GM18498 (cell line): Measurements from ENCODE around the gene CHST6.
"Not testable (repeated sequence)": the region's sequence is repeated elsewhere in the genome, so short reads cannot be mapped to it uniquely, and the experiment has no call there.

Experiments used
- ATAC-seq: cut with Tn5 transposase; IDR thresholded peaks from one replicate; pipeline ENCODE4 v1.9.1; 2021; ENCODE audit warnings: mild to moderate bottlenecking, moderate library complexity; ENCODE audit not compliant: unreplicated experiment

The CHST6 gene

DNA sequence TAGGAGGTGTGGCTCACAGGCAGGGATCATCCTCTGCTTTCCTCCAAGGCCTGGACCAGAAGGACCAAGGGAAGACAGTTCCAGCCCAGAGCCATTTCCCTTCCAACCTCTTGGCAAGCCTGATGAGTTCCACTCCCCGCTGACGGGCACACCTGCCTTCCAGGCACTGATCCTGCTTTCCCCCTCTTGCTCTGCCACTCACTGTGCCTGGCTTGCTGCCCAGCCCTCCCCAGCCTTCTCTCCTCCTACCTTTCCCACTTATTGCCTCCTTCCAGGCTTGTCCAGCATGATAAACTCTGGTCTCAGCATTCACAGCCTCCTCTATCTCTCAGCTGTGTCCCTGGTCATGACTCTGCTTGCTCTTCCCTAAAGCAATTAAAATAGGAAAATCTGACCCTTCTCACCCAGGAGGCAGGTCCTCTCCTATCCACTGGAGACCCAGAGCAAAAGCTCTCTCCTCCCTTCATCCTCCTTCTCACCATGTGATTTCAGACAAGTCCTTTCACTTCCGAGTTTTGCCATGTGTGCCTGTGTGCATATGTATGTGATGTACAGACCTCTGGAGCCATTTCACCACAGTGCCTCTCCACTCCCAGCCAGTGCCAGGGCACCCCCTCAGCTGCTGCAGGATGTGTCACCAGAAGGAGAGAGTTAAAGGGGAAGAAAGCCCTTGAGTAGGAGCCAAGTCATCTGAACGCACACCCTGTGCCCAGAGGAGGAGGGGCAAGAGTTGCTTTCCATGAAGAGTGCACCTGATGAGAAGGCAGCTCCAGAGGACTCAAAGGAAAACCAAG, 17.4 kb downstream of the CHST6 start:
- no peak for ATAC-seq

DNA sequence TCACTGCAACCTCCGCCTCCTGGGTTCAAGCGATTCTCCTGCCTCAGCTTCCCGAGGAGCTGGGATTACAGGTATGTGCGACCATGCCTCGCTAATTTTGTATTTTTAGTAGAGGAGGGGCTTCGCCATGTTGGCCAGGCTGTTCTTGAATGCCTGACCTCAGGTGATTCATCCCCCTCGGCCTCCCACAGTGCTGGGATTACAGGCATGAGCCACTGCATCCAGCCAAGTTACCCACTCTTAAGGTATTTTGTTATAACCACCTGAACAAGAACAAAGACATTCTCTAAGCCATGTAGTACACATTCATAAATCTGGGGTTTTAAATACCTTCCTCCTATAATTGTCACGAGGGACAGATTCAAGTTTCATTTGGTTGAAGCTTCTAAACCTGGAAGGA, 18.4 kb downstream of the CHST6 start:
- no peak for ATAC-seq

DNA sequence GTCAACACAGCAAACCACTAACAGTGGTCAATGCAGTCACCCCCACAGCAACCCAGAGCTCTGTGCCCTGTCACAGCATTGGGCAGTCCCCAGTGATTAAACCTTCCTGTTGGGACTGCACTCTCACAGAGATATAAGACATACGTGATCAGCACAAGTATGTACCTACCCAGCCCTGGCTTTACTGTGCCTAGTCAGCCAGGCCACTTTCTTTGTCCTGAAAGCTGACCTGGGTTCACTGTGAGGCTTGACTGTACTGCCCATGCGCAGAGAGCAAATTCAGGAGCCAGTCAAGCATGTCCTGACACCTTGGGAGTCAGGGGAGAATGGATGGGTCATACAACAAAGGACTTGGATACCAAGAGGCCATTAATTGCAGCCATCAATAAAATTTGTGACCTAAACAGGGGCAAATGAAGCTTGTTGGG, 19.8 kb downstream of the CHST6 start:
- no peak for ATAC-seq

DNA sequence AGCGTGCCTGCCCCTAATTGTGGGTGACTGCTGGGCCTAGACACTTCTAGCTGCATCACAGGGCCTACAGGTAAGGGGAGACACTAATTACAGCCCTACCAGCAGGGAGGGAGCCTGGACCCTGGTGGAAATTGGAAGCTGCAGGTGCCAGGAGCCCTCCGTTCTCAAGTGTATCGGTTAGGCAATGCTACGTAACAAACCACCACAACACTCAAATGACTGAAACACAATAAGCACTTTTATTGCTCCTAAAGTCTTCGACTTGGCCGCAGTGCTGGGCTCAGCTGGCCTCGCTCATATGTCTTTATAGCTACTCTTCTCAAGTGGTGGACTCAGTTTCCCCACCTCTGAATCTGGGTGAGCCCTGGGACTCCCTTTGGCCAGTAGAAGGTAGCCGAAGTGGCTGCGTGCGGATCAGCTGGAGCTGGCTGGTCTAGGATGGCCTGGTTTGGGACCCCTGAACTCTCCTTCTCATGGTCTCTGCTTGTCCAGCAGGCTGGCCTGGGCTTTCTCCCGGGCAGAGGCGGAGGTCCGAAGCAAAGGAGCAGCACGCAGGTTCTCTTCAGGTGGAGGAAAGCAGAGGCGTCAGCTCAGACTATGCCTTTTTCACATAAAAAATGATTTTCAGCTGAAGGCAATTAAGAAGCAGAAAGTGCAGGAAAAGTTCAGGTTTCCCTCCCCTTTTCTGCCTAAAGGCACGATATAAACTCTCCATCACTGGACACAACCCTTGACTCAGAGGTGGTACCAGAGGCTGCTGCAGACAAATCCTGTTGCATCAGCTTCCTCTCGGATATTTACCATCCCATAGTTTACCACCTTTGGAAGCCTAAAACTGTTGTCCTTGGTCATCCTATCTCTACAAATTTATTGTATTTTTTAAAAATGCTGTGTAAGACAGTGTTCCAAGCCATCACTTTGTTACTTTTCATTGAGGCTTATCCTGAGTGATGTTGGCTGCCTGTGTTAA, 22.0 kb downstream of the CHST6 start:
- ATAC-seq: no peak

DNA sequence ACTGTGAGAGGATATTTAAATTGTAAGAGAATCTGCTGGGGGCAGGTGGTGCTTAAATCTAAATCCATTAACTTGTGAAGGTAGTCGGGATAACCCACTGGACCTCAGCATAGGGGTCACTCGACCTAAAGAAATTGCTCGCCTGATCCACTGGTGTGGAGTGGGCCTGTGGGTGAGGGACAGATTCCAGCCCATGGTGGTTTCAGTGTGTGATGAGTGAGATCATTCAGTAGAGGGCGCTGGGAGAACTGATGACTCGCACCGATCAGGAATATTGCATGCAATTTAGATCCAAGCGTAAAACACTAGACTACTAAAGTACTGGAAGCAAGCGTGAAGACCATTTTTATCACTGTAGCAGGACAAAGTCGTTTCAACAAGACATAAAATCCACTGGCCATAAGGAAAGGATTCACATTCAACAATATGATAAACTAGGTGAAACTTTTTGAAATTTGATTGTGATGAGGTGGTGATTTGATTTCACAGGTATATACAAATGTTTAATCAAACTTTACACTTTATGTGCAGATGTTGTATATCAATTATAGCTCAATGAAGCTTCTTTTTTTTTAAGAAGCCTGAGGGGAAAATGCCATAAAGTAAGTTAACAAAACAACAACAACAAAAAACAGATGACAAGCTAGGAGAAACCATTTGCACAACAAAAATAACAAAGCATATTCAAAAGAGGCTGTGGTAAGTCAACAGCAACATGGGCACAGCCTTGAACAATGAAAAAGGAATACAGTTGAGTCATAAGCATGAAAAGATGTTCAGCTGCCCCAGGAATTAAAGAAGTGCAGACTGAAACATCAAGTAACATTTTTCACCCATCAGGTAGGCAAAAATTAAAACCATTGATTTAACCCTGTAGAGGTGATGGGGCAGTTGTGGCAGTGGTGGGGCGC, 23.3 kb downstream of the CHST6 start:
- ATAC-seq: peak; percentile 77

DNA sequence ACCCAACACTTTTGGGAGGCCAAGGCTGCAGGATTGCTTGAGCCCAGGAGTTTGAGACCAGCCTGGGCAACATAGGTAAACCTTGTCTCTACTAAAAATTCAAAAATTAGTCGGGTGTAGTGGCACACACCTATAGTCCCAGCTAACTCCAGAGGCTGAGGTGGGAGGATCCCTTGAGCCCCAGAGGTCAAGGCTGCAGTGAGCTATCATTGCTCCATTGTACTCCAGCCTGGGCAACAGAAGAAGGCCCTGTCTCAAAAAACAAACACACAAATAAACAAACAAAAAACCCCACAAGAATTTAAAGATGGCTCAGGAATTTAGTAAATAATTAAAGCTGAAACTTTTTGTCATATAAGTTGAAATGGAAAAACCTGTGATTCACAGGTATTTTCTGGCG, 28.5 kb downstream of the CHST6 start:
- no peak for ATAC-seq

DNA sequence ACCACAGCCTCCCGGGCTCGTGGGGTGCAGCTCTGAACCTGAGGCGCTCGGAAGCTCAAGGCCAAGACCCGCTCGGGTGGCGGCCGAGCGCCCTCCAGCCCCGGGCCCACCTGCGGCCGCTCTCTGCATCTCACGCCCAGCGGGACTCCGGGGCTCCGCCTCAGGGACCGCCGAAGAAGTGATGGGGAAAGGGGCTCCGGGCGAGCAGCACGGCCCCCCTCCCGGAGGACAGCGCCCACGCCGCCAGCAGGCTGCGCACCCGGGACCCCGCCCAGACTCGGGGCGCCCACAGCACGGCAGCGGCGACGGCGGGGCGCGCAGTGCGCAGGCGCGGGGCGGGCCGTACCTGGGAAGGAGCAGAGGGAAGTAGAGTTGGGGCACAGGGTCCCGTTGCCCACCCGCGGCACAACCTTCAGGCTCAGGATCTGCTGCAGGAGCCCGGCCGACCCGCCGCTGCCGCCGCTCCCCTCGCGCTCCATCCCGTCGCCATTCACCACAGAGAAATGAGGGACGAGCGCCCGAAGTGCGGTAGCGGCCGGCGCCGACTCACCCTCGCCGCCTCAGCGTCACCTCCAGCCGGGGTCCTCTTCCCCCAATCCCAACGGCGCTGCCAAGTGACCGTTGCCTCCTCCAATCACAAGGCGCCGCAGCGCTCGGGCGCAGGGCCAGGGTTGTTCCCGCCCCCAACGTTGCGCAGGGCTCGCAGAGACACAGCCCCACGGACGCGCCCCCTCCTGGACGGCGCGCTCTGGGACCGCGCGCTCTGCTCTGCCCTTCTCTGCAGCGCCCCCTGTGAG, 30.9 kb downstream of the CHST6 start, which contains the start of gene TMEM170A:
Gene TMEM170A (minus strand): TSS at position 568 of the 797 bp plus-strand sequence. CDS start 89 bp downstream, at position 479.
- ATAC-seq: peak; percentile 93

DNA sequence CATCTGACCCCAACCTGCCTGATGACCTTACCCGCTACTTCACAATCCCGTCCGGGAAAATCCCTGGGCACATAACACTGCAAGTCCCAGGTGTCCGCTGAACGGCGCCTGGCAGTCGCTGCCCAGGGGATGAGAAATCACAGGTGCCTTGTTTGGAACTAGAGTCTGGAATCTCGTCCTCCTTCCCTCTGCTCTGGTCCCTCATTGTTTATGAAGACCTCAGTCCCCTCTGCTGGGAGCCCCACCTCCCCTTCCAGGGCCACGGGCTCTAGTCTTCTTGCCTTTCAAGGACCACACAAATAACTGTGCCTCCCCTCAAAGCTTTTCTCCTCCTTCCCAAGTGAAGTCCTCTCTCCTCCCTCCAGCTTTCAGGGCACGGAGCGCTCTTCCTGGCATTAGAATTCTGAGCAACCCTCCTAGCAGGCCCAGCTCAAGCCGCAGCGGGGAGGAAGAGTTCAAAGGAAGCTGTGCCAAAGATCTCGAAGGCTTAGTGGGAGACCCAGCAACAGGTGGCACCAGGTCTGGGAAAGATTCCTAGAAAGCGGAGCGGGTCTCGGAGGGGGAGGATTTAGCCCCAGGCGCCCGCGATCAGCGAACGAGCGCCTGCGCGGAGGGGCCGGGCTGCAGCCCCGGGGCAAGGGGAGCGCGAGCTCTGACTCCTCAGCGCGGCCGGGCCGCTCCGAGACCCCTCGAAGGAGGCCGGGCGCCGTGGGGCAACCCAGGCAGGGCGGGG, 31.7 kb downstream of the CHST6 start:
- ATAC-seq: peak; percentile 17

DNA sequence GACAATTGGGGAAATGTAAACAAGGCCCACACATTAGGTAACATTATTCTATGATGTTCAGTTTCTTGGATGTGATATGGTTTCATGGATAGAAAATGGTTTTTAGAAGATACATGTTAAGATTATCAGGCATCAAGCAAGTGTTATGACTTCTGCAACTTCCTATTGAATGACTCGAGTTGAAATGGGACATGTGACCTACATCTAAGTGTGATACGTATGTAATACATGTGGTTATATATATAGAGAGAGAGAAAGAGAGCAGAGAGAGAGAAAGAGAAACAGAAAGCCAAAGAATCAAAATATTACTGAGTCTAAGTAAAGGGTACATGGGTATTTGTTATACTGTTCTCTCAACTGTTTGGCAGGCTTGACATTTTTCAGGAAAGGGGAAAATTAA, 32.4 kb downstream of the CHST6 start:
- ATAC-seq: peak; percentile 25

DNA sequence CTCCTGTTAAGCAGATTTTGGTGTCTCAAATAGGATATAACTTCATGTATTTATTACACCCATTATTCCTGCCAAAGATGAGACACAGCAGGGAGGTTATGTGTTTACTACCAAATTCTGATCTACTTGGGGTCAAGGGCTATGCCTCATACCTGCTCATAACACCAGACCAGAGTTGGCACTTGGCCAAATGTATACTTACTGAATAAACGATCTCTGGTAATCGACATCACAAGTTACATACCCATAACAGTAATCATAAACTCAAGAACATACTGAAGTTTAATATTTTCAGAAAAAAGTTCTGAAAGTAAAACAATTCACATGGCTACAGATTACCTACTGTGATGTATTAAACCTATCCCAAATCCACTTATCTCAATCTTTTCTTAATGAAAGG, 33.7 kb downstream of the CHST6 start:
- no peak for ATAC-seq

DNA sequence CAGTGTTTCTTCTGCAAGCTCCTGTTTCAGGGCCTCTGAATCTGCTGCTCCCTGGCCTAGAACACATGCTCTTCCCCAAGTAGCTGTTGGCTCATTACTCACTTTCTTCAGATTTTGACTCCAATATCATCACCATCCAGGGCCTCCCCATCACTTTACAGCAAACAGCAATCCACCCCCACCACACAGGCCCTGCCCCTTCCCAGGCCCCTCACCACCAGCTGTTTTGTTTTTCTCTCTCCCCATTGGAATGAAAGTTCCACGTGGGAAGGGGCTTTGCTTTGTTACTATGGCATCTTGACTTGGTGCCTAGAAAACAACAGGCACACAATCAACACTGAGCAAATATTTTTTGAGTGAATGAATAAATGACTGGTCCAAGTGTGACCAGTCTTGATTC, 34.8 kb downstream of the CHST6 start:
- ATAC-seq: no peak

DNA sequence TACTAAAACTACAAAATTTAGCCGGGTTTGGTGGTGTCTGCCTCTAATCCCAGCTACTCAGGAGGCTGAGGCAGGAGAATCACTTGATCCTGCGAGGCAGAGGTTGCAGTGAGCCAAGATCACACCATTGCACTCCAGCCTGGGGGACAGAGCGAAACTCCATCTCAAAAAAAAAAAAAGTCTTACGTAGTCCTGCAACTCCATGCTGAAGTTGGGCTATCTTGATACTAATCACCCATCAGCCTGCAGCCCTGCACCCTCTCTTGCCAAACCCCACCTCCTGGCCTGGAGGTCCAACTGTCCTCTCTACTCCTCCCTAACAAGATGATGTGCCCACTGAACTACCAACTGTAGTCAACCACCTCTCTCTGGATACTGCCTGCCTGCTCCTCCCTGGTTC, 35.5 kb downstream of the CHST6 start:
- no peak for ATAC-seq

DNA sequence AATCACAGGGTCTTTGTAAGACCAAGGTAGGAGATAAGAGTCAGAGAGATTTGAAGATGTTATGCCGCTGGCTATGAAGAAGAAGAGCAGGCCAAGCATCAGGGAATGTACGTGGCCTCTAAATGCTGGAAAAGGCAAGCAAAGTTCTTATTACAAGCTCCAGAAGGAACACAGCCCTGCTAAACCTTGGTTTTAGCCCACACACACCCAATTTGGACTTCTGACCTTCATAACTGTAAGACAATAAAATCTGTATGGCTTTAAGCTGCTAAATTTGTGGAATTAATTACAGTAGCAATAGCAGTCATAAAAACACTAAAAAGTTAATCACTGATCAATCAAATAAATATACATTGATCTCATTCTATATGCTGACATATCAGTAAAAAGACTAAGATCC, 36.8 kb downstream of the CHST6 start:
- ATAC-seq: no peak

DNA sequence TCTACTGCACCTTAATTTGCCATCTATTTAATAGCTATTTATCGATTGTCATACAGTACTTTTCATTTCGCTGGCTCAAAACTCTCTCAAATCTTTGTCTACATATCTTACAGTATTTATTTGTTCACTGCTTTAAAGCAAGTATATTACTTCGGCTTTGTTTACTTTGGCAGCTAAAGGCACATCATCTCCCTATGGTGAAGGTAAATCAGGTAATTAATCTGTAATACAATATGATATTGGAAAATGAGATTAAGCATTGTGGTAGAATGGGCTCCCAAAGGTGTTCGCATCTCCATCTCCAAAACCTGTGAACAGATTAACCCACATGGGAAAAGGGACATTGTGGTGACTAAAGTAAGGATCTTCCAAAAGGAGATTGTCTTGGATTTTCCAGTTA, 37.2 kb downstream of the CHST6 start:
- ATAC-seq: no peak

DNA sequence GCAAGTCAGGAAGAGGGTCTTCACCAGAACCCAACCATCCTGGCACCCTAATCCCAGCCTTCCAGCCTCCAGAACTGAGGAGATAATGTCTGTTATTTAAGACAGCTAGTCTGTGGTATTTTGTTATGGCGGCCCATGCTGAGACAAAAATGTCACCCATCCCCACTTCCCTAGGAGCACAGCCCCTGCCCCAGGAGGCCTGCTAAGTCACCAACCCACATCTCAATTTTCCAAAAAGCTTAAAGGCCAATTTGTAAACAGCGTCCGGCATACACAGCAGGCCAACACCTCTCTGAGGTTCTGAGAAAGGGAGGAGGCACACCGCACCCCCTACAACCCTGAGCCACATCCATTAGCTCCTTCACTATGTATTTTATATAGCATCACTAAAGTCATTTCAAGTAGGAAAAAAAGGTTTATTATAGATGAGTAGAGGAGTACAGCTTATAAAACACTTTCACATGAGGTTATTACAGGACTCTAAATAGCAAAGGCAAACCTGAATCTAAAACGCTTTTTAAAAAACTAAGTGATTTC, 37.7 kb downstream of the CHST6 start:
- no peak for ATAC-seq

DNA sequence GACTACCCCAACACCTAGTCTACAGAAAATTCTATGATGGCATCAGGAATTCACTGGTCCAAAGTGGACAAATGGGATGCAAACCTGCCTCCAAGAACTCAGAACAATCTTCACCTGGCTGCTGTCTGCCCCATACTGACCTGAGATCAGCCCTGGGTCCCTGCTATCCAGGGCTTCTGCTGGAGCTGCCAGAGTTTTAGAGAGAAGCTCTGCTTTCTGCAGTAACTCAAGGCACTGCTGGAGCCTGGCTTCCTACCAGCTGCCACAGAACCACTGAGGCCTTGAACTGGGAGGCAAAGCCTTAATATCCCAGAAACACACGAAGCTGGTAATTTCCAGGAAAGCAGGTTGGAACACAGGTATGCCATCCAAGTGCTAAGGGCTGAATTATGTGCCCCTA, 38.3 kb downstream of the CHST6 start:
- no peak for ATAC-seq

DNA sequence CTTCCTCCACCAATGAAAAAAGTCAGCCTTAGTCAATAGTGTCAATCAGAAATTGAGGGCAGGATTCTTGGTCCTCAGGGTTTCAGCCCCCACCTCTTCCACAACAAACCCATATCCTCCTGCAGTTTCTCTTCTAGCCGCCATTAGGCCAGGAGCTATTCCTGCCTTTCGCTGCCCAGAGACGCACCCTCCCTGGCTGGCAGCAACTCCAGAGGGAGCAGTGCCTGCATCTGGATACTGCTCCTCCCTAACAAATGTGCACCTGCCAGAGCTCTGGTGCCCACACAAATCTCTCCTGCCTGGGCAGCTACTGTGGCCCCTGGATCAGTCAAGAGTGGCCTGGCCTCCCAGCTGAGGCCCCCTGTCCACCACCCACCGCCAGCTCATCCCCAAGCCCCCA, 38.8 kb downstream of the CHST6 start:
- not testable (repeated sequence) for ATAC-seq

DNA sequence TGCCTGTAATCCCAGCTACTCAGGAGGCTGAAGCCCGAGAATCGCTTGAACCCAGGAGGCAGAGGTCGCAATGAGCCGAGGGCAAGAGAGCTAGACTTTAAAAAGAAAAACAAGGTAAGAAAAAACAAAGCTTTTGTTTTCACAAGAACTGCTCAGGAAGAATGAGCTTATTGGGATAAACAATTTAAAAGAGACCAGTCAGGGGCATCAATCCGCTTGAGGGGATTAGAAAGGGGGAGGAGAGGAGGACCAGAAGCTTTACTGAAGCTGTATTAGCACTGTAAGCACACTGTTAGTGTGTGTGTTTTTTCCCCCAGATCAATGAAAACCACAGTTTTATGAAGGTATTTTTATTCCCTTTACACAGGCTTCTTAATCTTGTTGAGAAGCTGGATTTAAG, 39.6 kb downstream of the CHST6 start:
- no peak for ATAC-seq
